Neuronal stem cell (in vitro differentiated cells): ENCODE measurements around the gene OLA1. TPM values are rescaled to one million over a fixed set of nuclear protein-coding genes. Genes with fewer than 3 reads are reported as not detected.

Experiments
- DNase-seq: peaks from one replicate; pipeline ENCODE4 v3.0.0-alpha.2; 2013; ENCODE audit warnings: low spot score
- H2AFZ ChIP-seq: one replicate; pipeline ENCODE4 v1.6.1; 2013; ENCODE audit warnings: mild to moderate bottlenecking, low read length, inconsistent platforms
- H2AK5ac ChIP-seq: 2 replicates; pipeline ENCODE4 v1.6.1; 2013; ENCODE audit warnings: low read depth, mild to moderate bottlenecking, inconsistent platforms, low read length, moderate library complexity, mixed read lengths
- H2BK120ac ChIP-seq: 2 replicates; pipeline ENCODE4 v1.6.1; 2013; ENCODE audit warnings: low read depth, mild to moderate bottlenecking, inconsistent platforms, low read length, moderate library complexity, mixed read lengths
- H2BK12ac ChIP-seq: one replicate; pipeline ENCODE4 v1.6.1; 2013; ENCODE audit warnings: low read length, inconsistent platforms
- H2BK15ac ChIP-seq: 2 replicates; pipeline ENCODE4 v1.6.1; 2013; ENCODE audit warnings: mild to moderate bottlenecking, low read length, inconsistent platforms, mixed read lengths
- H2BK5ac ChIP-seq: one replicate; pipeline ENCODE4 v1.6.1; 2013; ENCODE audit warnings: inconsistent platforms, mild to moderate bottlenecking, low read length, moderate library complexity
- H3K14ac ChIP-seq: one replicate; pipeline ENCODE4 v1.6.1; 2013; ENCODE audit warnings: low read length, inconsistent platforms
- H3K18ac ChIP-seq: 2 replicates; pipeline ENCODE4 v1.6.1; 2013; ENCODE audit warnings: low read length, inconsistent platforms
- H3K23ac ChIP-seq: 2 replicates; pipeline ENCODE4 v1.6.1; 2013; ENCODE audit warnings: low read depth, mild to moderate bottlenecking, mixed read lengths, low read length, inconsistent platforms; ENCODE audit not compliant: poor library complexity
- H3K27ac ChIP-seq: replicated peaks from 3 replicates; pipeline ENCODE4 v1.5.1; 2013; ENCODE audit warnings: low read length, inconsistent platforms
- H3K27me3 ChIP-seq, 3 experiments: 2 replicates each; pipeline ENCODE4 v1.6.1; 2013; ENCODE audit warnings: low read length in 3 of 3, mild to moderate bottlenecking in 2 of 3, inconsistent platforms in 1 of 3, low read depth in 1 of 3, mixed read lengths in 1 of 3, moderate library complexity in 1 of 3; ENCODE audit not compliant: control insufficient read depth in 3 of 3, insufficient read depth in 3 of 3
- H3K36me3 ChIP-seq, 2 donors: replicated peaks in 1 of 2; 2 replicates each; pipeline ENCODE4 v1.6.1; 2013; ENCODE audit warnings: low read length in 2 of 2; ENCODE audit not compliant: control insufficient read depth in 2 of 2, insufficient read depth in 2 of 2
- H3K4ac ChIP-seq: 2 replicates; pipeline ENCODE4 v1.6.1; 2013; ENCODE audit warnings: inconsistent platforms, mild to moderate bottlenecking, low read length, moderate library complexity
- H3K4me1 ChIP-seq, 2 donors: 1 replicate in 1 of 2; 2 replicates in 1 of 2; pipeline ENCODE4 v1.6.1; 2013; ENCODE audit warnings: low read length in 2 of 2, low read depth in 1 of 2; ENCODE audit not compliant: control insufficient read depth in 2 of 2, insufficient read depth in 1 of 2
- H3K4me2 ChIP-seq: one replicate; pipeline ENCODE4 v1.6.1; 2013; ENCODE audit warnings: mild to moderate bottlenecking, low read length, inconsistent platforms; ENCODE audit not compliant: insufficient read depth, poor library complexity, severe bottlenecking
- H3K4me3 ChIP-seq, 2 donors: 2 replicates each; pipeline ENCODE4 v1.5.1; 2013; ENCODE audit warnings: low read length in 2 of 2, mild to moderate bottlenecking in 2 of 2, inconsistent platforms in 1 of 2, moderate library complexity in 1 of 2
- H3K79me1 ChIP-seq: one replicate; pipeline ENCODE4 v1.6.1; 2013; ENCODE audit warnings: low read depth, mild to moderate bottlenecking, inconsistent platforms, low read length, moderate library complexity
- H3K9ac ChIP-seq: one replicate; pipeline ENCODE4 v1.6.1; 2013; ENCODE audit warnings: mild to moderate bottlenecking, low read depth, low read length, inconsistent platforms; ENCODE audit not compliant: poor library complexity
- H3K9me3 ChIP-seq, 2 donors: replicated peaks in 1 of 2; 2 replicates each; pipeline versions ENCODE3 to v1.6.1; 2013; ENCODE audit warnings: low read length in 2 of 2, mild to moderate bottlenecking in 2 of 2, inconsistent platforms in 1 of 2, low read depth in 1 of 2, mixed read lengths in 1 of 2, moderate library complexity in 1 of 2; ENCODE audit not compliant: control insufficient read depth in 2 of 2, insufficient read depth in 1 of 2
- H4K8ac ChIP-seq: one replicate; pipeline ENCODE4 v1.6.1; 2013; ENCODE audit warnings: low read depth, mild to moderate bottlenecking, inconsistent platforms, low read length, moderate library complexity
- H4K91ac ChIP-seq: one replicate; pipeline ENCODE4 v1.6.1; 2013; ENCODE audit warnings: low read length, low read depth, mild to moderate bottlenecking, inconsistent platforms; ENCODE audit not compliant: poor library complexity
- WGBS, 2 donors: extraction: QIAGEN DNeasy Blood & Tissue Kit; methylation state at CpG; one replicate each; pipeline ENCODE4 v1.1.7; 2013; ENCODE audit warnings: missing lambda C conversion rate in 2 of 2, mixed read lengths in 1 of 2; ENCODE audit not compliant: insufficient read length in 2 of 2, insufficient replicate concordance in 1 of 2; ENCODE audit errors: extremely low coverage in 2 of 2; 5-methylcytosine and 5-hydroxymethylcytosine counted together
- small RNA-seq: library from polyadenylated mRNA; stranded (forward); fragments of <200 nt; extraction: miRNeasy Mini kit (QIAGEN cat#:217004); gene quantifications from one replicate; pipeline ENCODE3, GENCODE V24; 2013; ENCODE audit not compliant: insufficient read depth

OLA1 gene

GRCh38 chr2:174023591-174024523 lies 224.5 kb downstream of the OLA1 start:
- Histone ChIP-seq H3K18ac (peak overlapping the region; percentile 84), H3K4me3 (no peak overlapping the region), H3K27me3 (no peaks in the 10 kb centered on the region), H2AK5ac (peak overlapping the region; percentile 64), H2BK12ac (peak overlapping the region; percentile 35), H2BK120ac (peak overlapping the region; percentile 3), H3K4me1 (peaks cover 2 to 26% of the 10 kb centered on the region in 2 donors), H3K23ac (no peak overlapping the region), H3K36me3 (no peaks in the 10 kb centered on the region), H3K9ac (no peak overlapping the region), H4K8ac (no peak overlapping the region), H3K79me1 (no peaks in the 10 kb centered on the region), H3K4ac (no peak overlapping the region), H2BK5ac (peak overlapping the region; percentile 33), H2BK15ac (peak overlapping the region; percentile 33), H3K4me2 (peak overlapping the region; percentile 26), H4K91ac (no peak overlapping the region), H2AFZ (peak overlapping the region; percentile 57), H3K14ac (no peak overlapping the region), H3K9me3 (no peaks in the 10 kb centered on the region), H3K27ac (peak overlapping the region; percentile 84)
- WGBS, 2 donors = no CpG with 5 or more reads among the region's 18 CpGs
- no peak for DNase-seq

Small RNA genes lying within 50 kb of the gene (small RNA-seq; reads per million reads assigned to genes)
- gene RF00019 = not detected
